GM21390 (cell line): Measurements from ENCODE around the gene TSPAN12.
"Not testable (repeated sequence)": the region's sequence is repeated elsewhere in the genome, so short reads cannot be mapped to it uniquely, and the experiment has no call there.

Experiments
- ATAC-seq: cut with Tn5 transposase; IDR thresholded peaks from one replicate; pipeline ENCODE4 v1.9.1; 2021; ENCODE audit not compliant: unreplicated experiment

TSPAN12 gene

DNA sequence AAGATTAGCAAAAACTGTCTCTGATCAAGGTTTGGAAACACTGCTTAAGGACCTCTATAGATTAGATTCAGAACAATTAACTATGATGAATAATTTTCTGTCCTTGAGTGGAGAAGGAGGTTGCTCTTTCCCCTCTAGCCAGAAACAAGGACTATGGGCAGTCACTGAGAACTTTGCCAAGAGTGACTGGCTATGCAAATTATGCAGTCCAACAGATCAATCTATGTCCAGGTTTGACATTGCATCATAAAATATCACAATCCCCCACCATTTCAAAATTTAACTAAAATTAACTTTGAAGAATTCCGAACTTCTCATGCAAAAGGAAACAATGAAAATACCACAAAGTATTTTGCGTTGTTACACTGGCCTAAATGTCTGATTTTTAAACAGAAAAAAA, 50.6 kb downstream of the TSPAN12 start:
- no peak for ATAC-seq

- peak; percentile 44 for ATAC-seq
Measured at GRCh38 chr7:120806669-120807068, 51.3 kb downstream of the TSPAN12 start.

- peak; percentile 85 for ATAC-seq
Measured at GRCh38 chr7:120805636-120806388, 52.1 kb downstream of the TSPAN12 start.

- ATAC-seq = no peak
Measured at GRCh38 chr7:120802751-120803150, 55.2 kb downstream of the TSPAN12 start.

DNA sequence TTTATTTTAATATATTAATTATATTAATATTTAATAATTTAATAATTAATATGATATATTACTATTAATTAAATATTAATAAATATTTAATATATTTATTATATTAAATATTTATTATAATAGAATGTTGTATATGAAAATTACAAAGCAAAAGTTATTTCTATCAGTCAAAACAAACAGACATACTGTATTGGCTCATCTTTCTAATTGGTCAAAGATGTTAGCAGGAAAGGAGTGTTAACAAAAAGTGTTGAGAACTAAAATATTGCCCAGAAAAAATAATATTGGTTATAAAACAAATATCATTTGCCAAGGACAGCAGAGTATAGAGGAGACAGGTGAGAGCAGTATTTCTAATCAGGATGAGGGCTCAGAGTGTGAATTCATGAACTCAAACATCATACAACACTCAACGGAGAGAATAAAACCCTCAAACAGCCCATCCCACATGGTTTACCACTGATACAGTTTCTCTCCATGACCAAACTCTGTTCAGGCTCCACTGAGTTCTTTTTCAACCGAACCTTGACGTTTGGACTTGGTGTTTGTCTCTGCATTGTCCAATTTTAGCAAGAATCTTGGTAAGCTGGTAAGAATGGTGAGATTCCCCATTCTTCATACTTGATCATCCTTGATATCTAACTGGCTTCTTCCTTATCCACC, 58.0 kb downstream of the TSPAN12 start:
- ATAC-seq = no peak

- no peak for ATAC-seq
Measured at GRCh38 chr7:120799147-120799546, 58.8 kb downstream of the TSPAN12 start.

- ATAC-seq = no peak
Measured at GRCh38 chr7:120797026-120797645, 60.8 kb downstream of the TSPAN12 start.

DNA sequence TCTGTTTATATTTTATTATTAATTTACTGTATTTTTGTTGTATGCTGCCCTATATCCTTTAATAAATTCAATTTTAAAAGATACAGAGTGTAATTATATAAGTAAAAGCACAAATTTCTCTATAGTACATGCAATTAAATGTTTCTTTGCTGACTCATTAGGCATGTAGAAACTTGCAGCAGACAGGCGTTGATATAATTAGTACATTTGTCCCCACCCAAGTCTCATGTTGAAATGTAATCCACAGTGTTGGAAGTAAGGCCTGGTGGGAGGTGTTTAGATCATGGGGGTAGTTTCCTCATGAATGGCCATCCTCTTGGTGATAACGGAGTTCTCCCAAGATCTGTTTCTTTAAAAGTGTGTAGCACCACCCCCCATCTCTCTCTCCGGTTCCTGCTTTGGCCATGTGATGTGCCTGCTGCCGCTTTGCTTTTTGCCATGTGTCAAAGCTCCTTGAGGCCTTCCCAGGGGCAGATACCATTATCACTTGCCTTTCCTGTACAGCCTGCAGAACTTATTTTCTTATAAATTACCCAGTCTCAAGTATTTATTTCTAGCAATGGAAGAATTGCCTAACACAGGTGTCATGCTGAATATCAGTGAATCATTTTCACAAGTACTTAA, 63.7 kb downstream of the TSPAN12 start:
- no peak for ATAC-seq

DNA sequence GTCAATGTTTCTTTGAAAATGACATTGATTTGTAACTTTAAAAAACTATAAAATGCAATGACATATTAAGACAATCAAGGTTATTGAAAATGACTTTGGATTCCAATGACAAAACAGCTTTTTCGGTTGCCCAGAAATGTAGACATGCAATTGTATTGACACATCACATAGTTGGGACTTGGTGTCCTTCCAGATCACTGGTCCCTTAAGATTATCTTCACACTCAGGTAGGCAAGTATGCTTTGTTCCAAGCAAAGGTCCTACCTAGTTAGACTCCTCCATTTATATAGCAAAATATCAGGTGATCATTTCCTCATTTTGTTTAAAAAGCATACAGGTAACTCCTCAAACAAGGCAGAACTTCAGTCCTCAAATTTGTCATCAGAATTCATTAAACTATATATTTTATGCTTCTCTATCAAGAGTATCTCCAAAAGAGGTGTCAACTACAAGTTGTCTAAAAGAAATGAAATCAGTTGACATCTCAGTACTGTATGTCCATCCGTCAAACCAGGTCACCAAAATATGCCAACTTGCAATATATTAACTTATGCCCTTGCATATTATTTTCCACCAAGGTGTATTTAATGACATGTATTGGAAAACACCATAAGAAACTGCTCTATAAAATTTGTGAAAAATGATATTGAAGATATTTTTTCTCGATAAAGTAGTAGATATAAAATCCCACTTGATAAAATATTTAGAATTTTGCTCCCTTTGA, 64.6 kb downstream of the TSPAN12 start:
- no peak for ATAC-seq

GRCh38 chr7:120792861-120793130, 65.1 kb downstream of the TSPAN12 start:
- ATAC-seq = no peak

GRCh38 chr7:120792091-120792860, 65.7 kb downstream of the TSPAN12 start:
- peak; percentile 96 for ATAC-seq

GRCh38 chr7:120785095-120785494, 72.8 kb downstream of the TSPAN12 start:
- no peak for ATAC-seq

DNA sequence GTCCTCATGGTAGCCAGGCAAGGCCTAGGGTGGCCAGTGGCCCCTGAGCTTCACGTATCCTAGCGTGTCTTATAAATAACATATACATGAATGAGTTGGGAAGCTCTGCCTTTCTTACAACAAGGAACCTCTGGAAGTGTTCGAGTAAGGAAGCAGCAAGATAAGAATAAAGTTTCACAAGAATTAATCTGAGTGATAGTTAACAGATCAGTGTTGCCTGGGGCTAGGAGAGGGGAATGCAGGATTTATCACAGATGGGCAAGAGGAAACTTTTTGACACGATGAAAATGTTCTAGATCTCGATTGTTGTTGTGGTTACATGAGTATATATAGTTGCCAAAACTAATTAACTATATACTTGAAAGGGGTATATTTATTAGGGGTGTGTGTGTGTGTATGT, 74.2 kb downstream of the TSPAN12 start:
- ATAC-seq = no peak

GRCh38 chr7:120783273-120783672, 74.7 kb downstream of the TSPAN12 start:
- no peak for ATAC-seq

- not testable (repeated sequence) for ATAC-seq
Measured at GRCh38 chr7:120781924-120782323, 76.0 kb downstream of the TSPAN12 start.

DNA sequence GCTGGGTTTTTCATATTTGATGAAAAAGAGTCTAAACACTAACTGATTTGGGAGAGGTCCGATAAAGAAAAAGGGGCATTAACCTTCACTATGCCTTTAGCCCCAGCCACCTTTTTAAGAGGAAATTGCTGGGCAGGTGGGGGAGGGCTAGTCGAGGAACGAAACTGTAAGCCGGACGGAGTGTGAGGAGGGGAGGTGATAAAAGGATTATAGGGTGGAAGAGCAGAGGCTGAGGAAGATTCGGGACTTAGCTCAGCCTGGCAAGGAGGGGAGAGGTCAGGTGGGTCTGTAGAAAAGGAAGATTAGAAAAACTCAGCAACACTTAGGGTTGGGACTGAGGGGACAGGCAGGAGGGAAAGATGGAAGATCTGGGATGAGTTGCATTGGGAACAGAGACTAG, 77.0 kb downstream of the TSPAN12 start:
- ATAC-seq = no peak

- not testable (repeated sequence) for ATAC-seq
Measured at GRCh38 chr7:120780451-120780850, 77.5 kb downstream of the TSPAN12 start.

GRCh38 chr7:120779078-120779477, 78.9 kb downstream of the TSPAN12 start:
- not testable (repeated sequence) for ATAC-seq

- no peak for ATAC-seq
Measured at GRCh38 chr7:120775755-120776154, 82.2 kb downstream of the TSPAN12 start.

DNA sequence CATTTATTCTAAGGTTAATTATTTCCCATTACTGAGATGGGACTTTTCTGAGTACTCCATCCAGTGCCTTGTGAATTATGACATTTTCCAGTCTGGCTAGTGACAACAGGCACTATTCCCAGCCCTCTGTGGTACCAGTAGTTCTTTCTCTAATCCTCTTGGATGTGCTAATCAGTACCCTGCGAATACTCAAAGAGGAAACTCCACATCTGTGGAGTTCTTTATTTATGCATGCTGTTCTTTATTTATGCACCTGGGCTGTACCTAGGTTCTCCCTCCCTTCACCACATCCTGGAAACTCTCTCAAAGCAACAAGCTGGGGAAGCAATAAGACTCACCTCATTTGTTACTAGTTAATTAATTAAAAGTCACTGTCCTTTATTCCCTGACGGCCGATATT, 83.5 kb downstream of the TSPAN12 start:
- no peak for ATAC-seq

DNA sequence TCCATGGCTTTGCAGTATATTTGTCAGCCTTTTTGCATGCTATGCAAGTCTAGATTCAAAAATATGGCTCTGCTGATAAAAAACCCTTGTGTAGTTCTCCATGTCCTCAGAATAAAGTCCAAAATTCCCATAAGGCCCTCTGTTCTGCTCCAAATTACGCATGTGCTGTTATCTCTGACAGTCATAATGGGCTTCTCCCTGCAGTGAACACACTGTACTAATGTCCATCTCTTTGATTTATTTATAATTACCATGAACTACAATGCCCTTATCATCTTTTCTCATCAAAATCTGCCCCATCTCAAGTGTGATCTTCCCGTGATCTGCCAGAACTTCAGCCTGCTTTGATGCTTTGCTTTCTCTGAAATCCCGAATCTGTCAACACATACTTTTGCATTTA, 87.7 kb downstream of the TSPAN12 start:
- ATAC-seq = no peak
